HepG2 (cell line): ENCODE results near the gene RPS6KL1.

Experiments
- ATF3 ChIP-seq: sonication (generic); formaldehyde crosslinking; IDR thresholded peaks from 2 replicates; pipeline ENCODE4 v1.4.0; 2020; ENCODE audit warnings: missing genetic modification reagents
- CHD2 ChIP-seq: IDR thresholded peaks from 2 replicates; pipeline ENCODE4 v1.6.1; 2011; ENCODE audit warnings: low read depth, low read length, improper control_type of control experiment
- CTCF ChIP-seq: sonication (generic); formaldehyde crosslinking; IDR thresholded peaks from 2 replicates; pipeline ENCODE4 v1.5.0; 2020; ENCODE audit warnings: mild to moderate bottlenecking, missing genetic modification reagents, moderate library complexity
- FOXP1 ChIP-seq, 2 experiments: fragments of 450-650 bp in 1 of 2; IDR thresholded peaks; 2 replicates each; pipeline ENCODE4 v1.6.1; 2017 to 2018; ENCODE audit warnings: antibody characterized with exemption in 1 of 2
- NCOA1 ChIP-seq: sonication (generic); formaldehyde crosslinking; IDR thresholded peaks from 2 replicates; pipeline ENCODE4 v1.9.0; 2021; ENCODE audit warnings: missing genetic modification reagents
- NFIC ChIP-seq: IDR thresholded peaks from 2 replicates; pipeline ENCODE4 v1.6.1; 2012; ENCODE audit warnings: mild to moderate bottlenecking, low read length, inconsistent platforms
- NR2C2 ChIP-seq: sonication (generic); formaldehyde crosslinking; IDR thresholded peaks from 2 replicates; pipeline ENCODE4 v1.4.0; 2020; ENCODE audit warnings: missing genetic modification reagents, mild to moderate bottlenecking, moderate library complexity, borderline replicate concordance
- SP1 ChIP-seq, 2 experiments: fragments of 450-650 bp in 1 of 2; sonication (generic) in 1 of 2; formaldehyde crosslinking in 1 of 2; IDR thresholded peaks; 2 replicates each; pipeline versions ENCODE4 v1.4.0 to v1.6.1; 2016 to 2020; ENCODE audit warnings: missing genetic modification reagents in 1 of 2
- ZNF143 ChIP-seq: sonication (generic); formaldehyde crosslinking; IDR thresholded peaks from 2 replicates; pipeline ENCODE4 v1.4.0; 2020; ENCODE audit warnings: missing genetic modification reagents
- TF ChIP-seq, protein P1 (sequence below): sonication (generic); formaldehyde crosslinking; IDR thresholded peaks from 2 replicates; pipeline ENCODE4 v1.4.0; 2020; ENCODE audit warnings: missing genetic modification reagents
- TF ChIP-seq, protein P2 (sequence below): sonication (generic); formaldehyde crosslinking; IDR thresholded peaks from 2 replicates; pipeline ENCODE4 v1.4.0; 2020; ENCODE audit warnings: missing genetic modification reagents

- TF ChIP-seq, protein P1, sequence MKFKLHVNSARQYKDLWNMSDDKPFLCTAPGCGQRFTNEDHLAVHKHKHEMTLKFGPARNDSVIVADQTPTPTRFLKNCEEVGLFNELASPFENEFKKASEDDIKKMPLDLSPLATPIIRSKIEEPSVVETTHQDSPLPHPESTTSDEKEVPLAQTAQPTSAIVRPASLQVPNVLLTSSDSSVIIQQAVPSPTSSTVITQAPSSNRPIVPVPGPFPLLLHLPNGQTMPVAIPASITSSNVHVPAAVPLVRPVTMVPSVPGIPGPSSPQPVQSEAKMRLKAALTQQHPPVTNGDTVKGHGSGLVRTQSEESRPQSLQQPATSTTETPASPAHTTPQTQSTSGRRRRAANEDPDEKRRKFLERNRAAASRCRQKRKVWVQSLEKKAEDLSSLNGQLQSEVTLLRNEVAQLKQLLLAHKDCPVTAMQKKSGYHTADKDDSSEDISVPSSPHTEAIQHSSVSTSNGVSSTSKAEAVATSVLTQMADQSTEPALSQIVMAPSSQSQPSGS (CRISPR knock-in tag): no peak
- TF ChIP-seq CTCF (no peak), CHD2 (no peak), NFIC (no peak), NCOA1 (CRISPR knock-in tag) (no peak), ATF3 (CRISPR knock-in tag) (no peak), FOXP1 (IDR thresholded peaks at IDR 0.05) (no peak), FOXP1 (CRISPR knock-in tag; IDR thresholded peaks at IDR 0.05) (no peak), NR2C2 (no peak), SP1 (IDR thresholded peaks at IDR 0.05) (no peak), SP1 (CRISPR knock-in tag; IDR thresholded peaks at IDR 0.05) (no peak), ZNF143 (CRISPR knock-in tag) (no peak)
- TF ChIP-seq, protein P2, sequence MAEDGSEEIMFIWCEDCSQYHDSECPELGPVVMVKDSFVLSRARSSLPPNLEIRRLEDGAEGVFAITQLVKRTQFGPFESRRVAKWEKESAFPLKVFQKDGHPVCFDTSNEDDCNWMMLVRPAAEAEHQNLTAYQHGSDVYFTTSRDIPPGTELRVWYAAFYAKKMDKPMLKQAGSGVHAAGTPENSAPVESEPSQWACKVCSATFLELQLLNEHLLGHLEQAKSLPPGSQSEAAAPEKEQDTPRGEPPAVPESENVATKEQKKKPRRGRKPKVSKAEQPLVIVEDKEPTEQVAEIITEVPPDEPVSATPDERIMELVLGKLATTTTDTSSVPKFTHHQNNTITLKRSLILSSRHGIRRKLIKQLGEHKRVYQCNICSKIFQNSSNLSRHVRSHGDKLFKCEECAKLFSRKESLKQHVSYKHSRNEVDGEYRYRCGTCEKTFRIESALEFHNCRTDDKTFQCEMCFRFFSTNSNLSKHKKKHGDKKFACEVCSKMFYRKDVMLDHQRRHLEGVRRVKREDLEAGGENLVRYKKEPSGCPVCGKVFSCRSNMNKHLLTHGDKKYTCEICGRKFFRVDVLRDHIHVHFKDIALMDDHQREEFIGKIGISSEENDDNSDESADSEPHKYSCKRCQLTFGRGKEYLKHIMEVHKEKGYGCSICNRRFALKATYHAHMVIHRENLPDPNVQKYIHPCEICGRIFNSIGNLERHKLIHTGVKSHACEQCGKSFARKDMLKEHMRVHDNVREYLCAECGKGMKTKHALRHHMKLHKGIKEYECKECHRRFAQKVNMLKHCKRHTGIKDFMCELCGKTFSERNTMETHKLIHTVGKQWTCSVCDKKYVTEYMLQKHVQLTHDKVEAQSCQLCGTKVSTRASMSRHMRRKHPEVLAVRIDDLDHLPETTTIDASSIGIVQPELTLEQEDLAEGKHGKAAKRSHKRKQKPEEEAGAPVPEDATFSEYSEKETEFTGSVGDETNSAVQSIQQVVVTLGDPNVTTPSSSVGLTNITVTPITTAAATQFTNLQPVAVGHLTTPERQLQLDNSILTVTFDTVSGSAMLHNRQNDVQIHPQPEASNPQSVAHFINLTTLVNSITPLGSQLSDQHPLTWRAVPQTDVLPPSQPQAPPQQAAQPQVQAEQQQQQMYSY (CRISPR knock-in tag): no peak
Observed at GRCh38 chr14:74961238-74961911, 38.3 kb upstream of the RPS6KL1 start.
